Right ventricle myocardium superior (tissue), 1 donor: ENCODE results near the gene HMGN2. TPM values are rescaled to one million over a fixed set of nuclear protein-coding genes. Genes with fewer than 3 reads are reported as not detected.

Experiments
- ATAC-seq: fragments of 200-7000 bp; cut with Tn5 transposase; one replicate; pipeline ENCODE4 v1.9.1; 2020; ENCODE audit warnings: mild to moderate bottlenecking; ENCODE audit not compliant: poor library complexity
- DNase-seq: peaks from one replicate; pipeline ENCODE4 v3.0.0-alpha.2; 2020
- intact Hi-C: fragments of 100-400 bp; cut with DNase I; formaldehyde crosslinking; loops from one replicate; pipeline ENCODE4 v1.11.2; 2022
- long read RNA-seq: library from polyadenylated mRNA; unstranded; transcript quantifications from one replicate; pipeline ENCODE4 v2.0.0, GENCODE V29; 2021
- total RNA-seq: library from RNA; stranded (reverse); fragmentation: NEBNext Ultra II Directional; extraction: Animal tissue kit (Norgen Biotek cat#: 25700); gene quantifications from one replicate; pipeline ENCODE4 v1.2.1, GENCODE V29; 2021
- donor health status: DM: no; HTN: yes; CAD: no; lungs with severe emphysema.

The HMGN2 gene
- total RNA-seq = 132 TPM
- long read RNA-seq, transcript HMGN2-201 (6 exons, 1,191 nt) = major isoform, 196 of 206 reads
- long read RNA-seq, partial matches to known transcripts = 3 of 206 reads
- long read RNA-seq, other reads (novel, unspliced or antisense) = 4 of 206 reads

GRCh38 chr1:26472320-26472900 lies at the start of gene HMGN2:
HMGN2 (plus strand) TSS chr1:26472440; CDS start chr1:26472613, 173 bp downstream.
- DNase-seq (peak; percentile 94), ATAC-seq (peak; percentile 86)
- intact Hi-C loops = no loop called here

- ATAC-seq (no peak), DNase-seq (no peak)
- intact Hi-C loops = no loop called here
These were observed 42.5 kb upstream of the HMGN2 start for GRCh38 chr1:26429721-26430120.

GRCh38 chr1:26431979-26432695 lies 40.1 kb upstream of the HMGN2 start, which contains the start of gene DHDDS:
DHDDS (plus strand) TSS chr1:26432321; CDS start chr1:26432946, 625 bp downstream.
- peak; percentile 100 for ATAC-seq
- intact Hi-C loops = no loop called here
- peak; percentile 99 for DNase-seq

- ATAC-seq = no peak
- no peak for DNase-seq
- intact Hi-C loops = no loop called here
These were observed 39.4 kb upstream of the HMGN2 start for GRCh38 chr1:26432793-26433192.

- ATAC-seq (no peak), DNase-seq (no peak)
- intact Hi-C loops = no loop called here
These were observed 38.0 kb upstream of the HMGN2 start for GRCh38 chr1:26434161-26434752.

- ATAC-seq (no peak), DNase-seq (no peak)
- intact Hi-C loops = no loop called here
These were observed 34.2 kb upstream of the HMGN2 start for GRCh38 chr1:26438041-26438440.

- intact Hi-C loops = no loop called here
- ATAC-seq (no peak), DNase-seq (no peak)
These were observed 32.0 kb upstream of the HMGN2 start for GRCh38 chr1:26440259-26440658.

GRCh38 chr1:26449868-26450267 lies 22.4 kb upstream of the HMGN2 start:
- ATAC-seq (no peak), DNase-seq (no peak)
- intact Hi-C loops = no loop called here

GRCh38 chr1:26450908-26451307 lies 21.3 kb upstream of the HMGN2 start:
- DNase-seq = no peak
- intact Hi-C loops = no loop called here
- no peak for ATAC-seq

GRCh38 chr1:26452459-26453183 lies 19.6 kb upstream of the HMGN2 start:
- DNase-seq = no peak
- no peak for ATAC-seq
- intact Hi-C loops = no loop called here

GRCh38 chr1:26459148-26459547 lies 13.1 kb upstream of the HMGN2 start:
- DNase-seq (no peak), ATAC-seq (peak; percentile 29)
- intact Hi-C loops = no loop called here

GRCh38 chr1:26459573-26460031 lies 12.6 kb upstream of the HMGN2 start:
- ATAC-seq (peak; percentile 92), DNase-seq (no peak)
- intact Hi-C loops = no loop called here

GRCh38 chr1:26468911-26469310 lies 3.3 kb upstream of the HMGN2 start:
- intact Hi-C loops = no loop called here
- ATAC-seq (no peak), DNase-seq (peak; percentile 50)

- DNase-seq = no peak
- ATAC-seq = no peak
- intact Hi-C loops = no loop called here
These were observed 2.7 kb upstream of the HMGN2 start for GRCh38 chr1:26469558-26469957.

- intact Hi-C loops = no loop called here
- no peak for DNase-seq
- no peak for ATAC-seq
These were observed 1.3 kb upstream of the HMGN2 start for GRCh38 chr1:26470878-26471497.

GRCh38 chr1:26471498-26472319 lies 531 bp upstream of the HMGN2 start:
- intact Hi-C loops = no loop called here
- DNase-seq (peak; percentile 79), ATAC-seq (peak; percentile 28)

- intact Hi-C loops = no loop called here
- peak; percentile 98 for DNase-seq
These were observed 933 bp downstream of the HMGN2 start for GRCh38 chr1:26472901-26473845.

More at GRCh38 chr1:26472901-26473845, 933 bp downstream of the HMGN2 start:
- ATAC-seq = peak; percentile 93
